Stimulated activated CD8-positive, alpha-beta memory T cell treated with anti-CD3 and anti-CD28 coated beads, Interleukin-15, amount 100 ng/mL, for 1 hour (primary cell): ENCODE measurements around the gene BRMS1L.

Experiments used
- DNase-seq: peaks from one replicate; pipeline ENCODE4 v3.0.0-alpha.2; 2020; ENCODE audit warnings: low read depth

Gene BRMS1L

DNA sequence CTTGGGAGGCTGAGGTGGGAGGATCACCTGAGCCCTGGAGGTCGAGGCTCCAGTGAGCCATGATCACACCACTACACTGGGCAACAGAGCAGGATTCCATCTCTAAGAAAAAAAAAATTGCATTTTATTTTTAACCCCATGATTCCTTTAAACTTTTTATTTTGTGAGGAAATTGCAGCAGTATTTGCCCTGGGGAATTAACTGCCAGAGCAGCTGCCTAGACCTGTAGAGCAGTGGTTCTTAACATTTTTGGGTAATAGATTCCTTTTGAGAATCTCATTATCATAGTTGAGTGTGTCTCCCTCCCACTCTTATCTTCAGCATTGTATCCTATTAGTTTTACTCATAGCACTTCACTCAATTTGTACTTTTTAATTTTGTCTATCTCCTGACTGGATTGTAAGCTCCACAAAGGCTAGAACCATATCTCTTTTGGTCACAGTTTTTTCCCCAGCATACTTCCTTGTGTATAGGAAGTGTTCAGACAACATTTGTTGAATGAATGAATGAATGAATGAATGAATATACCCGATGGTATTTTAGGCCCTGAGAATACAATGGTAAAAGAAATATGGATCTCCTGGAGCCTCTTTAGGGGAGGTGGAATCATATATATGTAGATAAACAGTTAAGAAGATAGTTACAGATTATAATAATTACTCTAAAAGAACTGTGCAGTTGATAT is 40.6 kb downstream of the BRMS1L start:
- no peak for DNase-seq

DNA sequence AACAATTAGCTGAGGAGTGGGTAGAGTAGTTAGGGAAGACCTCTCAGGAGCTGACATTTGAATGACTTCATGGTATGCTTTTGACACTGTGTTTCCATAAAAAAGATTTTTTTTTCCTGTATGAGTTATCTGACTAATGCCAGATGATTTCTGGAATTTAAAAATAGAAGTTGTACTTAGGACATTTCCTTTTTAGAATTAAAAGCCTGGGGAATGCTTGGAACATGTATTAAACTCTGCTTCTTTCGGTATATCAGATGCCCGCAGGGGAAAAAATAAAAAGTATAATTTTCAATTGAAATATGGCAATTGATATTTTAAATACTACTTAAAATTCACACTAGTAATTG is 41.1 kb downstream of the BRMS1L start:
- DNase-seq = no peak

DNA sequence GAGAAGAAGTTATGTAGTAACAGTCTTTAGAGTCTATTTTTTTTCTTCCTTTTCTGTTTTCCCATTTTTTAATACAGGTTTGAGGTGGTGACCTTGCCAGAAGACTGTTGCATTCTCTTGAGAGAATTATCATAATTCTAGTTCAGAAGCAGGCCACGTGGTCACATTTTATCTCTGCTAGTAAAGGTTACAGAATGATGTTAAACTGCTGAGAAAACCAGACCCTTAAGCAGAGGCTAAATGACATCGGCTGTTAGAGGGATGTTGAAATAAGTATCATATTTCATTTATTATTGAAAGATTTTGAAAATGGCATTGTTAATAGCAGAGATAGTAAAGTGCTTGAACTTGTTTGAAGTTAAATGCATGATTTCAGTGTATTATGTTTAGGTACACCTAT is 49.2 kb downstream of the BRMS1L start:
- DNase-seq = no peak

DNA sequence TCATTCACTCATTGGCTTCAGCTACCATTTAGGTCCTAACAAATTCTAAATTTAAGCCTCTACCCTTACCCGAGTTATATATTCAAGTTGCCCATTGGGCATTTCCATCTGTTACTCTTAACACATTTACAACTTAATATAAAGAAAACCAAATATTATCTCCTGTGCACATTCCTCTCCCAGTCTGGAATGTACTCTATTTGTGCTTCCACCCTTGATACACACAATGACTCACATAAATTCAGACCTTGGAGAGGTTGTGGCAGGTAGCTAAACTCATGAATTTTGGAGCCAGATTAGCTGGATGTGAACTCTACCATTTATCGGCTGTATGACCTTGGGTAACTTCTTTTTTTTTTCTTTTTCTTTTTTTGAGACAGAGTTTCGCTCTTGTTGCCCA is 51.1 kb downstream of the BRMS1L start:
- DNase-seq = no peak

DNA sequence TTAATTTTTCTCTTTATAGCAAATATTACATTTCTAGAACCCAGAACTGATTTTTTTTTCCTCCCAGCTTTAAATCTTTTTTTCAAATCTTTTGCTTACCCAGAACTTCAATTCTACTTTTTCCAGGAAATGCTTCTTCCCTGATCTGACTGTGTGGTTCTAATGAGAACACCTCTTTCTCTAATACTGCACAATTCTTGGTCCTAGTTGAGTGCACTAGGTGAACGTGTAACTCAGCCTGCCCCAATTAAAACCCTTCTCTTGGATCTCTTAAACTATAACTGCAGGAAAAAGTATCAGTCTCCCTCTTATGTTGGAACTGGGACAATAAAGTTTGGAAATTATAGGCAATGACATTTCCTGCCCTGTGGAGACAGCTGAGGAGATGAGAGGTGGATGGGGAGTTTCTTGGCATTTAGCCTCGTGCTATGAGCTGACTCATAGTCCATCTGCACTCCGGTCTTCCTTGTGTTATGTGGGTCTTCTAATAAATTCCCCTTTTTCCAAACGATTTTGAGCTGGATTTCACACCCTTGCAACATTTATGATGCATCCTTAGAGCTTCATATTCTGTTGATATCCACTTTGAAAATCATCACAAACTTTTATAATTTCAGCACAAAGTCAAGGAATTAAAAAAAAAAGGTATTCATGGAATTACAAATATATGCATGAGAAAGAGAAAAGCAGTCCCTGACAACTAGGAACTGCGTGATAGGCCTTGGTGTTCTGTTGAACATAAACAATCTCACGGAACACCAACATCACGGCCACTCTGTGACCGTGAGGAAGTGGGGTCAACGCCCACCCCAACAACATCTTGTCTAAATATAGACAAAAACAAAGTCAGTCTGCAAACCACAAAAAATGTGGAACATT is 52.4 kb downstream of the BRMS1L start:
- no peak for DNase-seq

DNA sequence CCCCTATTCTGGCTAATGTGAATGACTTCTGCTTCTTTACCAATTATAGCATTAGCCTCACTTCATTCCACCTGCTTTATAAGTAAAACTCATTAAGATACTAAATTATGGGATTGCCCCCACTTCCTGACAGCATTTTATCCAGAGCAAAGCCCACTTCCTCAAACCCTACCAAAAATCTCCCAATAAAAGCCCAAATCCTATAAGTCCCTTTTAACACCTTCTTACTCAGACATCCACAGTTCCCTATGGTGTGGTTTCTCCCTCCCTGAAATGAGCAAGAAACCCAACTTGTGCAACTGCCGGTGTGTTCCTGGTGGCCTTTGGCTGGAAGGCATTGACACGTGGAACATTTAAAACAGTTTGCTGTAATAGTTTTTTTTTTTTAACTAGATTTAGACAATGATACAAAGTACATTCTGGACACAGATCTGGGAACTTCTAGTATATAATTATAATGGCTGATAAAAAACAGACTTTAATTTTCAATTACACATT is 53.1 kb downstream of the BRMS1L start:
- no peak for DNase-seq

DNA sequence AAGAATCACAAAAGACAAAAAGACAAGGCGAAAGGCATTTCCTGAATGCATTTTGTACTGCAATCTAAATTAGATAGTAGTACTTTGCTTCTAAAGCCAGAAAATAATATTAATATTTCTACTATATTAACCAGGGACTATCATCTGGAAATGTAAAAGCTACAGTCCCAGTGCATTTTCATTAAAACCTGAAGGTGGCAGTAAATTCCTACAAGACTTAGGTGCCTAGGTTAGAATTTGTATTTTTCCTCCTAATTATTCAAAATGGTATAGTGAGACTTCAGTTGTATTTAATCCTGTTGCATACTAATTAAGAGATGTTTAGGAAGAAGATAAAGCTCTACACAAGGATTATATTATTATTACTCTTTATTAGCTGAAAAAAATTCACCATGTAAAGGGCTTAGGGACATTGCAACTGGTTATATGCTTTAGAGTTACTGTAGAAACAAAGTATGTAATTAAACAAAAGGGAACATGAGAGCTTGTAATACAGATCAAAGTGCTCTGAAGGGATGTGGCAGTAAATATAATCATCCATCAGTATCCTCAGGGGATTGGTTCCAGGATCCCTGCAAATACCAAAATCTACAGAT is 53.6 kb downstream of the BRMS1L start:
- DNase-seq = no peak

DNA sequence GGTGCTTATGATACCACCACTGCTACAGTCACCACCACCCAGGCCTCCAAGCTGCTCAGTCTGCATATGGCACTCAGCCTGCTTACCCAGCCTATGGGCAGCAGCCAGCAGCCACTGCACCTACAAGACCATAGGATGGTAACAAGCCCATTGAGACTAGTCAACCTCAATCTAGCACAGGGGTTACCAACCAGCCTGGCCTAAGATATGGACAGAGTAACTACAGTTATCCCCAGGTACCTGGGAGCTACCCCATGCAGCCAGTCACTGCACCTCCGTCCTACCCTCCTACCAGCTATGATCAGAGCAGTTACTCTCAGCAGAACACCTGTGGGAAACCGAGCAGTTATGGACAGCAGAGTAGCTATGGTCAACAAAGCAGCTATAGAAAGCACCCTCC is 55.1 kb downstream of the BRMS1L start:
- no peak for DNase-seq

DNA sequence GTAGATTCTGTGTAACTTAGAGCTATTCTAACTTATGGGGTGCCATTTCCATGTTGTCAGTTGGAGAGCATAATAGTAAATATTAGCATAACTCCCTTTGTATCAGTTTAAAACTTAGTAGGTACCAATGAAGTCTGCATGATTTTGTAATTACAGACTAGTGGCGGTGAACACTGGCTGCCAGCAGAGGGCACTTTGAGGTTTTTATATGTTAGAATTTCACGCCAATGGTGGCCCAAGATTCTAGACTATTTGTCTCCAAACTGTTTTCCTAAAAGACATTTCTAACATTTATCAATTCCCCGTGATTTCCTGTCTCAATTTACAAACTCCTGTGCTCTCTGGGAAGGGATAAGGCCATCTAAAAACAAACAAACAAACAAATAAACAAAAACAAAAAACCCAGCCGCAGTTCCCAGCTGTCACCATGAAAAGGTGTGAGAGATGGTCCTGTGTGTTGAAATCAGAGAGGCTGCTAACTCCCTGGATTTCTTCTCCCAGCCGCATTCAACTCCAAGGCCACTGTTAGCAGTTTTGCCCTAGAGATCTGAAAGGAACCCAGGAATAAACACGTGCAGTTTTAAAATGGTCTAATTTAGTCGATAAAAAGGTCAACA is 57.6 kb downstream of the BRMS1L start:
- no peak for DNase-seq

DNA sequence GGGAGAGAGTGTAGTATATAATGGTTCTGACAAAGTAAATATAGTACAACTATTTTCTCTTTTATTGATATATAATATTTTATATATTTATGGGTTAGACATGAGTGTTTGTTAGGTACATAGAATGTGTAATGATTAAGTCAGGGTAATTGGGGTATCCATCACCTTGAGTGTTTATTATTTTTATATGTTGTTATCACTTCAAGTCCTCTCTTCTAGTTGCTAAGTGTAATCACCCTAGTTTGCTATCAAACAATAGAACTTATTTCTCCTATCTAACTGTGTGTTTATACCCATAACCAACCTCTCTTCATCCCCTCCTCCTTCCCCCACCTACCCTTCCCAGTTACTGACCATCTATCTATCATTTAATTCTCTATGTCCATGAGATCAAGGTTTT is 64.2 kb downstream of the BRMS1L start:
- no peak for DNase-seq

DNA sequence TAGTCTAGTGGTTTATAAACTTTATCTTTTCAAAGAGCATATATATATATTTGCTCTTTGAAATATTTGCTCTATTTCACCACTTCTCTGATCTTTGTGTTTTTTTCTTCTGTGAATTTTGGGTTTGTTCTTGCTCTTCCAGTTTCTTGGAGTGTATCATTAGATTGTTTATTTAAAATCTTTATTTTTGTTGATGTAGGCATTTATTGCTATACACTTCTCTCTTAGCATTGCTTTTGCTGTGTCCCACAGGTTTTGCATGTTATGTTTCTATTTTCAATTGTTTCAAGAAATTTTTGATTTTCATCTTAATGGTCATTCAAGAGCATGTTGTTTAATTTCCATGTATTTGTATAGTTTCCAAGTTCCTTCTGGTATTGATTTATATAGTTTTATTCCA is 69.1 kb downstream of the BRMS1L start:
- DNase-seq = no peak

DNA sequence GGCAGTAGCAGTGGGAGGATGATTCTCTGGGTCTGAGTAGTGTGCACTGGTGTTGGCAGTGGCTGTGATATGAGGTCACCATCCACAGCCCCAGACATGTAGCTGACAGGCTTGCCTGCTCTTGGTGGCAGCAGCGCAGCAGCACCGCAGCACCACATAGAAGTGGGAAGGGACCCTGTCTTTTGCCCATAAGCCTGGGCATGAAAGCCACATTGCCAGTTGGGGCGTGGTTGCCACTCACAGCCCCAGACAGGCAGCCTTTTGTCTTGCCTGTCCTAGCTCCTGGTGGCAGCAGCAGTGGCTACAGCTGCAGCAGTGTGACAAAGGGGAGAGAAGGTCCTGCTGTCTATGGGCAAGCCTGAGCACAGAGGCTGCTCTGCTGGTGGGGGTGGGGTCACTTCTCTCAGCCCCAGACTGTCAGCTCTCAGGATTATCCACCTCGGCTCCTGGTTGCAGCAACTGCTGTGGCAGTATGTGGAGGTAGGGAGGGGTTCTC is 71.5 kb downstream of the BRMS1L start:
- no peak for DNase-seq

DNA sequence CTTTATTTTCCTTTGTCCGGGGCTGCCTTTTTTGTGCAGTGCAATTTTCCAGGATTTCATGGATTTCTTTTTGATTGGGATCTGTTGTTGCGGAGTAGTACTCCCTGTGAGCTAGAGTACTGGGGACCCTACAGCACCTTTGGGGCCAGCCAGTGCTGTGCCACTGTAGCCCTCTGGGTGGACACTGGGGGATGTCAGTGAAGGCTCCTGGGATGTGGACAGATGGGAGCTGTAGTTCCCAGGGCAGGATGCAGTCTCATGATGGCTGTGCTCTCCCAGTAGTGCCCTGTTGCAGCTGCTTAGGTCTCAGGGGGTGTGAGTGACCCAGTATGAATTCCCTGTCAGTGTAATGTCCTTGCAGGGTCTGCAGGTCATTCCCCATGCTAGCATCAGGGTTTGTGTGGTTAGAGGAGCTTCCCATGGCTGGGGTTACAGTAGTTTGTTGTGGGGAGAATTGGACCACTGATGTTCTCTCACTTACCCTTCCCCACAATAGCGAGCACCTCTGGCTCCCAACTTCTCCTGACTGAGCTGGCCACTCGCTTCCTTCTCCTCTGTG is 72.2 kb downstream of the BRMS1L start:
- no peak for DNase-seq

DNA sequence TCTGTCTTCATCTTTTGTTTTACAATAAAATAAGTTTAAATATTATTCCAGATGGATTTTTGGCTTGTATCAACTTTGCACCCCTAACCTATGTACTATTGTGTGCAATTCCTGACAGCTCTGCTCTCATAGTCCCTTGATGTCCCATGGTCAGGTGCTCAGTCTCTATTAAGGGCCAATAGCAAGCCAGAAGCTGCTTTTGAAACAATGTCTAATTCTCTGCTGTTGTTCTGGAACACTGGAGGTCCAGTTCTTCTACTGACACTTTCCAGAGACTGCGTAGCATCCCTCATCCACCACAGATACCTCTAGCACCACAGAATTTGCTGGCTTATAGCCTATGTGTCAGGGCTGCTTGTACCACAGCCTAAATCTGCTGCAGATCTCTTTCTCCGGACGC is 74.6 kb downstream of the BRMS1L start:
- no peak for DNase-seq

DNA sequence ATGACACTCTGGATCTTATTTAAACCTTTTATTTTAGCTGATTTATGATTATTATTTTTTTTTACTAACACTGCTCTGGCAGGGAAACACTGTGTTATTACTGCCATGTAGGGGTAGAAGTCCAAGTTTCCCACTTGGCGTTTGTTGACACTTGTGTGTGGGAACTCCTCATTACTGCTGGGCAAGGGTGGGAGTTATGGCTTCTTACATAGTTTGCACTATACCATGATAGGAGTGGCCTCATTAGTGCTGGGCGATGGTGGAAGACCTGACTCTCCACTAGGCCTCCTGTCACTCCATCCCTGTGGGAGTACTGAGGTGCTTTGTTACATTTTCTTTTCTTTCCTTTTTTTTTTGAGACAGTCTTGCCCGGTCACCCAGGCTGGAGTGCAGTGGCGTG is 83.5 kb downstream of the BRMS1L start:
- no peak for DNase-seq

DNA sequence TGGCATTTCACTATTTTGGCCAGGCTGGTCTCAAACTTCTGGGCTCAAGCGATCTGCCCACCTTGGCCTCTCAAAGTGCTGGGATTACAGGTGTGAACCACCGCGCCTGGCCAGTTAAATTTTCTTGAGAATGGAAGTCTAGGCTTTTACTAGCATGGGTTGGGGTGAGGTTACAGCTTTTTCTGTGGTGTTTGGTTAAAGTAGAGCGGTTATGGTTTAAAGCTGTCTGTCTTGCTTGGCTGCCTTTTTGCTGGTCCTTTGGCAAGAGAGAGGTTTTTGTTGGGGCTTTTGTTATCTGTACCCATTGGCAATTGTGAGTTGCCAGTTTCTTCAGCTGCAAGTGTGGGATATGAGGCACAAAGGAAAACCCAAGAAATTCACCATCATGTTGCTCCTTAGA is 84.1 kb downstream of the BRMS1L start:
- DNase-seq = no peak

DNA sequence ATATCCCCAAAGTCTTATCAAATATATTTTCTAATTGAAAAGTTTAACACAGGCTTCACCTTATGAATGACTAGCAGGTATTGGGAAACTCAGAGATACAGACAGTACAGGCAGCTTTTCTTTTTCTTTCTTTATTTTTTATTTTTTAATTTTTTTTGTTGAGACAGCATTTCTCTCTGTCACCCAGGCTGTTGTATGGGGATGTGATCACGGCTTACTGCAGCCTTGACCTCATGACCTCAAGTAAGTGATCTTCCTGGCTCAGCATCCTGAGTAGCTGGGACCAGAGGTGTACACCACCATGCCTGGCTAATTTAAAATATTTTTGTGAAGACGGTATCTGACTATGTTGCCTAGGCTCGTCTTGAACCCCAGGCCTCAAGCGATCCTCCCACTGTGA is 85.0 kb downstream of the BRMS1L start:
- DNase-seq = no peak

DNA sequence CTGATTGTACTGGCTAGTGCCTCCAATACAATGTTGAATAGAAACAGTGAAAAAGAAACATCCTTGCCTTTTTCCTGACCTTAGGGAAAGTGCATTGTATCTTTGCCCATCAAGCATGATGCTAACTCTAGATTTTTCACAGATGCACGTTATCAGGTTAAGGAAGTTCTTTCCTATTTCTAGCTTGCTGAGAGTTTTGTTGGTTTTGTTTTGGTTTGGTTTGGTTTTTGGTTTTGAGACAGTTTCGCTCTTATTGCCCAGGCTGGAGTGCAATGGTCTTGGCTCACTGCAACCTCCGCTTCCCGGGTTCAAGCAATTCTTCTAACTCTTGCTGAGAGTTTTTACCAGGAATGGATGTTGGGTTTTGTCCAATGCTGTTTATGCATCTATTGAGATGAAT is 89.0 kb downstream of the BRMS1L start:
- no peak for DNase-seq

DNA sequence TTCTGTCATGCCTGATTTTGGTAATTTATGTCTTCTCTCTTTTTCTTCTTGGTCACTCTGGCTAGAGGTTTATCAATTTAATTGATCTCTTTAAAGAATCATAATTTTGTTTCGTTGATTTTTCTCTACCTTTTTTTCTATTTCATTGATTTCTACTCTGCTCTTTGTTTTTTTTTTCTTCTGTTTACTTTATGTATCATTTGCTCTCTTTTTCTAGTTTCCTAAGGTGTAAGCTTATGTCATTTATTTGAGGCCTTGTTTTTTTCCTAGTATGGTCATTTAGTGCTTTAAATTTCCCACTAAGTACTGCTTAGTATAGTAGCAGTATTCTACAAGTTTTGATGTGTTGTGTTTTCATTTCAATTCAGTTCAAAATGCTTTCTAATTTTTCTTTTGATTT is 89.6 kb downstream of the BRMS1L start:
- no peak for DNase-seq
